HUDEP-2 (cell line): ENCODE data around the gene ANK3.
A peak's percentile ranks its signal among the peaks of the same experiment; 100 is the strongest.

Experiments used
- DNase-seq, 76 experiments: peaks; one replicate each; lab custom pipeline; 2025; ENCODE audit not compliant: unreplicated experiment in 76 of 76; lab: John Stamatoyannopoulos, UW

The ANK3 gene

DNA sequence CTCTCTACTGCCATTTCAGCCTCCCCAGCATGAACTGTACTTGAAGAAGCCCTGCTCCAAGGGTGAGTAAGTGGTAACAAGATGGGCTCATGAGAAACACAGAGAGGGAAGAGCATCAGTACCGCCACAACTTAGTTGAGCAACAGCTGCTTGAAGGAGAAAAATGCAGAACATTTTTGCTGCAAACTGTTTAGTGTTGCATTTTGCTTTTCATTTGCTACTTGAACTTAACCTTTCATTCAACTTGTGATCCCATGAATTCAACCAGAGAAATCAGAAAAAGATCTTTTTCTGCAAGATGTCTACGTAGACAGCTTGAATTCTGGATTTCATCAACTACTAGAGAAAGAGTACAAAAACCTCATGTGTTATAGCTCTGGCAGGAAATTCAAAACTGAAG, 40.7 kb downstream of the ANK3 start:
- DNase-seq: no peak

DNA sequence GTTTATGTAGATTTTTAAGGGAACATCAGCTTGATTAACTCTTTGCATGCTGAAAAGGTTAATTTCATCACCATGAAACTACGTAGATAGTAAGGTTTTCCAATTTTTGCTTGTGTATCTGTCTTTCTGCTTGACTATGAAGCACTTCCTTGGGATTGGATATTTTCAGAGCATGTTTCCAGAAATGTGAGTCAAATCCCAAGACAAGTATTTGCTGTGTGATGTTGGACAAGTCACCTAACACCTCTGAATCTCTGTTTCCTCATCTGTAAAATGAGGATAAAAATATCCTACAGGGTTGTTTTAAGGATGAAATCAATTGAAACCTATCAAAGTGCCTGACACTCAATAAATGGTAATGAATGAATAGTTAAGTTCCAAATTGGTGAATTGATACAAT, 42.4 kb downstream of the ANK3 start:
- no peak for DNase-seq

DNA sequence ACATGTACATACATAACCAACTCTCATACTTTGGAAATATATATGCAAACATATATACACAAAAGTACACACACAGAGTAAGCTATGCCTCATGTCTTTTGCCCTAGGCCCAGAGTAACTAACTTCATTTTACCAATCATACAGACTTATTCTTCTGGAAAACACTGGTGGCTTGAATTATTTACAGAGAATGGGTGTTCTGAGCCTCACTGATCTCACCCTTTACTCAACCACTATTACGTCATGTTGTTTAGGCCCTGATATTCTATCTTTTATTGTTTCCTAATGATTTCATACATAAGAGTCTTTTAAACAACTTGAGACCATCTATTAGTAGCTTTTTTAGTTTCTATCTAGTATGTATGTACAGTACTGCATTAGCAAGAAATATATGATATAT, 43.0 kb downstream of the ANK3 start:
- DNase-seq: no peak

DNA sequence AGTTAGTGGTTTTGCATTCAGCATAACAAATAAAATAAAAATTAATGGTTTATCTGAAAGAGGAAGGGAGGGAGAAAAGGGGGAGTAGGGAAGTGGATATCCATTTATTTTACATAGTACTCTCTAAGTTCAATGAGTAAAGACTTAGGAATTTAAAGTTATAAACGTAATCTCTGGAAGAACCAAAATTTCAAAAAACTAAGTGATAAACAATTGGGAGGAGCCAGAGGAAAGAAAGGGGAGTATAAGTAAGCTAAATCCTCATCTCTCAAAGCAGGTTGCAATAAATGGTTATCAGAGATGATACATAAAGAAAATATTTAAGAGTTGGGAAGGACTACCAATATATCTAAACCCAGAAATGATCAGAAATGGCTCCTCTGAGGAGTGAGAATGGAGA, 46.4 kb downstream of the ANK3 start:
- no peak for DNase-seq

DNA sequence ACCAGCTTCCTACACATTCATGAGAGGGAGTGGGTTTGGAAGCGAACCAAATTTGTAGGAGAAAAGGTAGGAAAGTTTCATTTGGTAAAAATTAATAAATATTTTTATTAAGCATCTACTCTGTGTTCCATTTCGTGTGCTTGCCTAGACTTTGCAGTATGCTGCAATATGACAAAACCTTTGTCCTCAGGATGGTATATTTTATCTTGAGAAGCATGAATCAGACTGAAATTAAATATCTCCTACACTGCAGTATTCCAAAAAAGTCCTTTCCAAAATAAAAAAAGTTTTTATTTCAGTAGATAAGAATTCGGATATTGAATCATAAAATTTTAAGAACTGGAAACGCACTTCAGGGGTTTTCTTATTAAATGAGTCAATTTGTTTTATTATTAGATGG, 47.7 kb downstream of the ANK3 start:
- no peak for DNase-seq

GRCh38 chr10:60340973-60341372, 48.7 kb downstream of the ANK3 start:
- no peak for DNase-seq

DNA sequence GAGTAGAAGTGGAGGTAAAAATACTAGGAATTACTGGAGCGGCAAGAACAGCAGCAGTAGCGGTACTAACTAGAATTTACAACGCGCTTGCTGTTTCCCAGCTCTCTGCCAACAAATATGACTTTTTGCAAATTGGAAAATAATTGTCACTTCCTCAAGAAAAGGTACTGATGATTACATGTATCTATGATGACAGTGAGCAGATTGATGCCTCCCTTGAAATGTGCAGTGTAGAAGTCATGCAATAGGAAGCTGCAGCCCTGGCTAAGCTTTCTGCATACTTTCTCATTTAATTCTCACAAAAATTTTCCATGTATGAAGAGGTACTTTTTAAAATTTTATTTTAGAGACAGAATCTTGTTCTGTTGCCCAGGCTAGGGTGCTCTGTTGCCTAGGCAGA, 49.9 kb downstream of the ANK3 start:
- no peak for DNase-seq

DNA sequence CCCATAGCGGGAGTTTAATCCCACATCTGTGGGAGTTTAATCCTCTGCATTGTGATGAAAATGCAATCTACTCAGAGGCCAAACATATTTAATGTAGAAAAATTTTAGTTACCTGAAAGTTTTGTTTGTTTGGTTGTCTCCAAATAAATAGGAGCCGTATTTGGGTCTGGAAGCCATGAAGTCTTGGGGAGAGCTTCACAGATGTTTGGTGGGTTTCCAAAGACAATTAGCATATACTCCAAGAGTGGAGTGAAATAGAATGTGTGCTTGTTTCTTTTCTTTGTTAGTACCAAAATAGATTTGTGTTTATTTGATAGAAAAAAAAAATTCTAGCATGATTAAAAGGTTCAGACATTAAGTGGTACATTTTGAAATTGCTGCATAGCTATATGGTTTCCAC, 50.9 kb downstream of the ANK3 start:
- no peak for DNase-seq

GRCh38 chr10:60338002-60338564, 51.6 kb downstream of the ANK3 start:
- DNase-seq: no peak

GRCh38 chr10:60336901-60337630, 52.6 kb downstream of the ANK3 start:
- DNase-seq: no peak

DNA sequence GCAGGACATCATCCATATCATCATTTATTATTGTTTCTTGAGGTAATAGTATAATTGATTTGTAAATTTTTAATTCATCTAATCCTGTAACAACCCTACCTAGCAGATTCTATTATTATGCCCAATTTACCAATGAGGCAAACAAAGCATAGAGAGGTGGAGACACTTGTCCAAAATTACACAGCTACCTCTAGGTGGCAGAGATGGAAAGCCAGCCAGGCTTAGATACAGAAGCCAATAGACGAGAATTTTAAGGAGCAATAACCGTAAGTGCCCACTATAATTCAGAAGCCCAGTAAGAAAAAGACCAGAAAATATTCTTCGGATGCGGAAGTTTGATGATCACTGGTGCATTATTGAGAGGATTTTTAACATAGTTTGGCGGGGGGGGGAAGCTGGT, 54.0 kb downstream of the ANK3 start:
- DNase-seq: peak in 1 of 76 experiments; percentile 0

DNA sequence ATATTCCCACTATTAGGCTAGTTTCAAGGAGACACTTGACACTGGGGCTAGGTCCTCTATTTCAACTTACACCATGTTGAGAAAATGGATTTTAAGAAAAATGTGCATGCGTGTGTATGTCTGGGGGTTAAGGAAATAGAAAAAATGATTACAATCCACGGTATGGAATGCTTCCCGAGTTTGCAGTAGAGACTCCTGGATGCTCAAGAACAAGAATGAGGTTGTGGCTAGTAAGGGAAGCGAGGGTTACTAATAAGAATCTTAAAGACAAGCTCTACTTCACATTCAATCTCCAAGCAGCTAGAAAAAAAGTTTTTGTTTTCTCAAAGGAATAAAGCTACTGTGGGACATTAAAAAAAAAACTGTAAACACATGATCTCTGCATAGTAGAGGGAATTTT, 54.7 kb downstream of the ANK3 start:
- no peak for DNase-seq

DNA sequence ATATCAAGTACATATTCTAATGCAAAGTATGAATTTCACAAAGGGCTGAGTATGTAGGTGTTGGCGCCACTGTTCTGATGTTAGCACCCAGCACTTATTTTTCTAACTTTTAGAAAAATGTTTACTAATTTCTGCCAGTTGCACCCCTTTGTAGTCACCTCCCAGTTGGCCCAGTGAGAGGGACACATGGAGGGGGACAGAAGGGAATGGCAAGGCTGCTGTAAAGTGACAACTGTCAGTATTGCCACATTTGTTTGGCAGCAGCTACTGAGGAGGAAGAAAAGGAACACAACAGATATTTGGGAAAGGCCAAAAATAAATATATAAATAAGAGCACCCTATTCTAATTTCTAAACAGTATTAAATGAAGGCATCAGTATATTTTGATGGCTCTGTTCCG, 57.3 kb downstream of the ANK3 start:
- DNase-seq: no peak

GRCh38 chr10:60331886-60332285, 57.8 kb downstream of the ANK3 start:
- no peak for DNase-seq

DNA sequence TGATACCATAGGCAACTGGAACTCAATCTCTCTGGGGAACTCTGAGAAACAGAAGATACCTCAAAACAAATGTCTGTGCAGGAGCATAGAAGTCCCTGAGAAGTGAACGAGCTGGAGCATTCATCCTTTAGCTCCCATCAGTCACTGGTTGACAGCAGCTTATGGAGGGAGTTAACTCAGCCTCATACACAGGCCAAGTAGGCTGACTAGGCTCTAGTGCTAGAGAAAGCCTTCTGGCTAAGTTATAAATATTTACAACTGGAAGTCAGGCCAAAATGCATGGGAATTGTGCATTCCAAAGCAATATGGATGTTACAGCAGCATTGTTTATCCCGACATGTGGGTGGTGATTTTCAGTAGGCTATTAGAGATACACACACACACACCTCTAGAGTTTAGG, 66.5 kb downstream of the ANK3 start:
- DNase-seq: no peak

GRCh38 chr10:60320666-60321065, 69.0 kb downstream of the ANK3 start:
- DNase-seq: no peak

GRCh38 chr10:60316029-60316428, 73.6 kb downstream of the ANK3 start:
- DNase-seq: no peak

DNA sequence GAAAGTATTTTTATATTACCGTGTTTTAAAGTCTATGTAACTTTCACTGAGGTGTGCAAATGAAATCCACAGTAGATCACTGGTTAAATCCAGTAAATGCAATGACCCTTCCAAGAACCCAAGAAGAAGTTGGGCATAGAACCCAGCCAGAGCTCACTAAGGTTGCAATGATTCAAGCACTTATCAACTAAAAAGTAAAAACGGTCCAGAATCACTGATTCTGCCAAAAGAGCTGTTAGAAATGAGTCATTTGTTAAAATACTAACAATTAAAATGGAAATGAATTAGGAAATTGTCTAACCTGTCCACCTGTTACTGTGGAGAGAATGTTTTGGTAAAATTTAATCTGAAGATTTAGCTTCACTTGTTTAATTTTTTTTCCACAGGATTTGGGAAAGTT, 74.4 kb downstream of the ANK3 start:
- DNase-seq: no peak

DNA sequence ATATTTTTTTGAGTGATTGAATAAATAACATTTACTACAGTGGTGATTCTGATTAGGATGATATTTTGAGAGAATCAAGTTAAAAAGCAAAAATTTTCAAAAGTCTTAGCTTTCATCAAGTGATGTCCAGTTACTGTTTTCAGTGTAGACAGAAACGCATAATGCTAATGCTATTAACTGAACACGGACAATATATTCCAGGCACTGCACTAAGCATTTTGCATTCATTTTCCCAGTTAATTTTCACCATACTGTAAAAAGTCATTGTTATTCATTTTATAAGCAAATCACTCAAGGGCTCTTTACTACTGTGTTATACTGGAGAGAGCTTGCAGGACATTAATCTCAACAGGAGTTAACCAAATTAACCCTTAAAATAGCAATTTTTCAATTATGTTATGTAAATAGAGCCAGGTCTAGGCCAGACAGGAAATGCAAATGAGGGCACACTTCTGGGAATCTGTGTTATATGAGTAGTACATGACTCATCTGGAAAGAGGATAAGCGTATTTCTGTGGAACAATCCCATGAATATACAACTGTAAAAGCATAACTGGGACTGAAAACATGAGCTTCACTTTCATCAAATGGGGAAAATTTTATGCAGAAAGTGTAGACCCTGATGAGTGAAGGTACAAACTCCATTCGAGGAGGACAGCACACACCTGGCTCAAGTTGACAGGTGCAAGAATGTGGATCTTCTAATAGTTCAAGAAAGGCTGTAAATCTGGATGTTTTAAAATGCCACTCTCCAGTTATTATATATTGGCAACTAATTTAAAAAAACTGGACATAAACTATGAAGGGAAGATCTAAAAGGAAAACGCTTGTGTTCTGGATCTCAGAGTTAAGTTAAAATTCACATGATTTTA, 75.4 kb downstream of the ANK3 start:
- no peak for DNase-seq

- no peak for DNase-seq
Measured at GRCh38 chr10:60313589-60313952, 76.1 kb downstream of the ANK3 start.

- DNase-seq: no peak
Measured at GRCh38 chr10:60312818-60313588, 76.7 kb downstream of the ANK3 start.
